Mesendoderm (in vitro differentiated cells): ENCODE measurements around the gene MUSTN1.

ENCODE experiments used
- DNase-seq: peaks from one replicate; pipeline ENCODE4 v3.0.0; 2013
- H2AK5ac ChIP-seq: 2 replicates; pipeline ENCODE4 v1.6.1; 2013; ENCODE audit warnings: low read length, inconsistent platforms
- H2BK120ac ChIP-seq: 2 replicates; pipeline ENCODE4 v1.6.1; 2013; ENCODE audit warnings: low read depth, mild to moderate bottlenecking, low read length, moderate library complexity, mixed read lengths
- H2BK15ac ChIP-seq: replicated peaks from 2 replicates; pipeline ENCODE4 v1.6.1; 2013; ENCODE audit warnings: low read depth, mild to moderate bottlenecking, moderate library complexity
- H2BK5ac ChIP-seq: 2 replicates; pipeline ENCODE4 v1.6.1; 2013; ENCODE audit warnings: low read length, inconsistent platforms
- H3K18ac ChIP-seq: 2 replicates; pipeline ENCODE4 v1.6.1; 2013; ENCODE audit warnings: mild to moderate bottlenecking, low read length, mixed read lengths
- H3K23ac ChIP-seq: one replicate; pipeline ENCODE4 v1.6.1; 2013; ENCODE audit warnings: low read length
- H3K27ac ChIP-seq: 2 replicates; pipeline ENCODE4 v1.5.1; 2013; ENCODE audit warnings: low read depth, mild to moderate bottlenecking, inconsistent platforms, low read length, moderate library complexity
- H3K27me3 ChIP-seq: 2 replicates; pipeline ENCODE4 v1.6.1; 2013; ENCODE audit warnings: low read length, control low read depth, mild to moderate bottlenecking, inconsistent platforms; ENCODE audit not compliant: insufficient read depth, poor library complexity
- H3K36me3 ChIP-seq: 2 replicates; pipeline ENCODE4 v1.6.1; 2013; ENCODE audit warnings: low read length, inconsistent platforms; ENCODE audit not compliant: control insufficient read depth, insufficient read depth
- H3K4ac ChIP-seq: one replicate; pipeline ENCODE4 v1.6.1; 2013; ENCODE audit warnings: low read depth, mild to moderate bottlenecking, low read length, moderate library complexity
- H3K4me1 ChIP-seq: 2 replicates; pipeline ENCODE4 v1.6.1; 2013; ENCODE audit warnings: low read depth, low read length, inconsistent platforms; ENCODE audit not compliant: control insufficient read depth
- H3K4me2 ChIP-seq: 2 replicates; pipeline ENCODE4 v1.6.1; 2013; ENCODE audit warnings: low read length
- H3K4me3 ChIP-seq: 2 replicates; pipeline ENCODE4 v1.5.1; 2013; ENCODE audit warnings: mild to moderate bottlenecking, low read length
- H3K56ac ChIP-seq: one replicate; pipeline ENCODE4 v1.6.1; 2013; ENCODE audit warnings: low read length
- H3K79me1 ChIP-seq: 2 replicates; pipeline ENCODE4 v1.6.1; 2013; ENCODE audit warnings: low read length, inconsistent platforms
- H3K79me2 ChIP-seq: 2 replicates; pipeline ENCODE4 v1.6.1; 2013; ENCODE audit warnings: mild to moderate bottlenecking, low read length; ENCODE audit not compliant: control insufficient read depth, insufficient read depth
- H3K9ac ChIP-seq: 2 replicates; pipeline ENCODE4 v1.6.1; 2013; ENCODE audit warnings: low read length, inconsistent platforms
- H4K5ac ChIP-seq: one replicate; pipeline ENCODE4 v1.6.1; 2013; ENCODE audit warnings: low read length
- H4K8ac ChIP-seq: one replicate; pipeline ENCODE4 v1.6.1; 2013; ENCODE audit warnings: low read depth, mild to moderate bottlenecking, control low read depth, low read length, moderate library complexity
- WGBS: extraction: QIAGEN DNeasy Blood & Tissue Kit; methylation state at CpG from one replicate; pipeline ENCODE4 v1.1.7; 2013; ENCODE audit warnings: low lambda C conversion rate, missing lambda C conversion rate; ENCODE audit not compliant: insufficient coverage; ENCODE audit errors: extremely low coverage; 5-methylcytosine and 5-hydroxymethylcytosine counted together

Gene MUSTN1

DNA sequence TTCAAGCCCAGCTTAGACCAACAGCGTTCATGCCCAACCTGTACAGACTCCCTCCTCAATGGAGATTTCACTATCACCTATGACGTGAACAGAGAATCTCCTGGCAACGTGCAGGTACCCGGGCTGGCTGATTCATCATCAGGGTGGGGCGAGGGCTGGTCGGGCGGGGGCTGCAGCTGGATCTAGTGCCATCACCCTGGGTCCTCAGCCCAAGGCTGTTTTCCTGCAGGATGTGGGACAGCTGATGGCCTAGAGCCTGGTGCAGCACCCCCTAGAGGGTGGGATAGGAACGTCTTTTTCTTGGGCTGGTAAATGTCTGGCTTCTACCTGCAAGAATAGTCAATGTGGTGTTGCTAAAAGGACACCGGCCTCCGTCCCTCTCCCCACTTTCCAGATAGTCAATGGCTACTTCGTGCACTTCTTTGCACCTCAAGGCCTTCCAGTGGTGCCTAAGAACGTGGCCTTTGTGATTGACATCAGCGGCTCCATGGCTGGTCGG, 35.8 kb downstream of the MUSTN1 start:
- Histone ChIP-seq H3K4me1 (no peaks in the 10 kb centered on the region), H4K5ac (no peak overlapping the region), H2BK5ac (no peak overlapping the region), H2BK120ac (no peak overlapping the region), H3K9ac (no peak overlapping the region), H3K56ac (no peak overlapping the region), H2BK15ac (no peak overlapping the region), H3K36me3 (no peaks in the 10 kb centered on the region), H3K18ac (no peak overlapping the region), H3K27ac (no peak overlapping the region), H3K4me2 (no peak overlapping the region), H3K4me3 (no peak overlapping the region), H3K79me2 (no peaks in the 10 kb centered on the region), H3K4ac (no peak overlapping the region), H4K8ac (no peak overlapping the region), H2AK5ac (no peak overlapping the region), H3K27me3 (no peaks in the 10 kb centered on the region), H3K79me1 (no peaks in the 10 kb centered on the region), H3K23ac (no peak overlapping the region)
- DNase-seq: peak; percentile 71
- no CpG with 5 or more reads among the region's 14 CpGs for WGBS

DNA sequence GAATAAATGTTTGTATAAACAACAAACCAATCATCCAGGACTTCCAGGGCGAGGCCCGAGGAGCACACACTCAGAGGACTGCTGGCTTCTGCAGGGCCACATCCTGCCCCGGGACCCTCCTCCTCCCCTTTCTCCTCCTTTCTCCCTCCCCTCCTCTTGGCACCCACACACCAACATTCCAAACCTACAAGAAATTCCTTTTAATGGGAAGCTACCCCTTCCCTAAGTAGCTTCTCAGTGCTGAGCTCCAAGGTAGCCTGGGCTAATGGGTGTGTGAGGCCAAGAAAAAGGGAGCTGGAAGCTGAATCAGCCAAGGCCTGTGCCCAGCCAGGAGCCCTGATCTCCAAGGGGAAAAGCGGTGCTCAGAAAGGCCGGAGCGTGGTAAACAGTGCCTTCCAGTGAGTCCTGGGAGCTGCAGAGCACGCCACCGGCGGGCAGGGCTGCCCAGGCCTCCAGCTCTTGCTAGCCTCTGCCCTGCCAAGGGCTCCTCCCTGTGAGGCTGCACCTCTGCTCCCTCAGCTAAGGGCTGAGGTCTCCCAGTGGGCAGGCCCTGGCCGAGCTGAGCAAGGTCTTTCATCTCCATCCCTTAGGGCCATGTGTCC, 36.3 kb downstream of the MUSTN1 start:
- peak; percentile 17 for DNase-seq
- no CpG with 5 or more reads among the region's 10 CpGs for WGBS
- no peak overlapping the region for H3K4me2 ChIP-seq

GRCh38 chr3:52796411-52796810, 38.4 kb downstream of the MUSTN1 start:
- no peak for DNase-seq
- no peak overlapping the region for H3K27ac ChIP-seq
- H3K79me2 ChIP-seq: no peaks in the 10 kb centered on the region
- H3K23ac ChIP-seq: no peak overlapping the region
- H2BK120ac ChIP-seq: no peak overlapping the region
- no peak overlapping the region for H3K18ac ChIP-seq
- no peak overlapping the region for H3K9ac ChIP-seq
- H2BK15ac ChIP-seq: no peak overlapping the region
- H3K79me1 ChIP-seq: no peaks in the 10 kb centered on the region
- H3K4ac ChIP-seq: no peak overlapping the region
- no peaks in the 10 kb centered on the region for H3K4me1 ChIP-seq
- H2BK5ac ChIP-seq: no peak overlapping the region
- H4K8ac ChIP-seq: no peak overlapping the region
- WGBS: no CpG with 5 or more reads among the region's 9 CpGs
- H3K56ac ChIP-seq: no peak overlapping the region
- no peaks in the 10 kb centered on the region for H3K27me3 ChIP-seq
- H4K5ac ChIP-seq: no peak overlapping the region
- H2AK5ac ChIP-seq: no peak overlapping the region
- H3K36me3 ChIP-seq: no peaks in the 10 kb centered on the region
- no peak overlapping the region for H3K4me2 ChIP-seq
- no peak overlapping the region for H3K4me3 ChIP-seq

More for the DNA sequence above, 36.3 kb downstream of the MUSTN1 start:
- Histone ChIP-seq H2AK5ac (no peak overlapping the region), H3K27me3 (no peaks in the 10 kb centered on the region), H3K4ac (no peak overlapping the region), H3K27ac (no peak overlapping the region), H2BK5ac (no peak overlapping the region), H3K79me1 (no peaks in the 10 kb centered on the region), H2BK120ac (no peak overlapping the region), H3K79me2 (no peaks in the 10 kb centered on the region), H2BK15ac (no peak overlapping the region), H4K5ac (no peak overlapping the region), H3K18ac (no peak overlapping the region), H3K4me1 (no peaks in the 10 kb centered on the region), H3K9ac (no peak overlapping the region), H3K36me3 (no peaks in the 10 kb centered on the region), H3K56ac (no peak overlapping the region), H3K23ac (no peak overlapping the region), H4K8ac (no peak overlapping the region), H3K4me3 (no peak overlapping the region)

- no peak for DNase-seq
These were observed 39.4 kb downstream of the MUSTN1 start for GRCh38 chr3:52795298-52795900.

DNA sequence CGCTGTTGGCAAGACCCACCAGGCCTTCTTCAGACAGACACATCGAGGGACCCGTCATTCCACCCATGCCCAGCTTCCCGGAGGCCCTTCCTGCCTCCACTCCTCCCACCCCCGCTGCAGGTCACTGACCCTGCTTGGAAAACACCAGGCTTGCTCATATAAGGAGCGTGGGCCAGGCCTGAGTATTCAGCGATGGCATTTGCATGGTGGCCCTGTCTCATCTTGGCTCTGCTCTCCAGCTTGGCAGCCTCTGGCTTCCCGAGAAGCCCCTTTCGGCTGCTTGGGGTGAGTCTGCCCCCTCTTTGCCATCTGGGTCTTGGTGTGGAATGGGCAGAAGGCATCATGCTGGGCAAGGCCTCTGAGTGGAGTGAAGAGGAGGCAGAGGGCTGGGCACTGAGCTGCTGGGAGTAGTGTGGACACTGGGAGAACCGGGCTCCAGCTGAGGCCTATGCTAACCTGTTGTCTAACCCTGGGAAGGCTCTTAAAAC, 40.2 kb downstream of the MUSTN1 start, which contains the start of gene ITIH3:
ITIH3 (plus strand) TSS at position 185 of the 488 bp plus-strand sequence; CDS start at position 193, 8 bp downstream.
- Histone ChIP-seq H3K79me1 (no peaks in the 10 kb centered on the region), H2BK15ac (no peak within 1 kb of the TSS), H3K27me3 (no peaks in the 10 kb centered on the region), H2BK5ac (no peak within 1 kb of the TSS), H3K4me2 (no peak within 1 kb of the TSS), H3K4ac (no peak within 1 kb of the TSS), H3K27ac (no peak within 1 kb of the TSS), H2BK120ac (no peak within 1 kb of the TSS), H3K4me3 (no peak within 1 kb of the TSS), H3K56ac (no peak within 1 kb of the TSS), H3K36me3 (no peaks in the 10 kb centered on the region), H2AK5ac (no peak within 1 kb of the TSS), H4K5ac (no peak within 1 kb of the TSS), H3K9ac (no peak within 1 kb of the TSS), H3K23ac (no peak within 1 kb of the TSS), H3K4me1 (no peaks in the 10 kb centered on the region), H4K8ac (no peak within 1 kb of the TSS), H3K79me2 (no peaks in the 10 kb centered on the region), H3K18ac (no peak within 1 kb of the TSS)
- no peak for DNase-seq
- no CpG with 5 or more reads among the region's 10 CpGs for WGBS

More at GRCh38 chr3:52795298-52795900, 39.4 kb downstream of the MUSTN1 start:
- no peak overlapping the region for H4K5ac ChIP-seq
- H2BK5ac ChIP-seq: no peak overlapping the region
- no peaks in the 10 kb centered on the region for H3K79me2 ChIP-seq
- no peaks in the 10 kb centered on the region for H3K4me1 ChIP-seq
- no CpG with 5 or more reads among the region's 9 CpGs for WGBS
- H2BK120ac ChIP-seq: no peak overlapping the region
- H3K9ac ChIP-seq: no peak overlapping the region
- H3K79me1 ChIP-seq: no peaks in the 10 kb centered on the region
- no peak overlapping the region for H3K4ac ChIP-seq
- H3K23ac ChIP-seq: no peak overlapping the region
- no peak overlapping the region for H4K8ac ChIP-seq
- H3K56ac ChIP-seq: no peak overlapping the region
- no peak overlapping the region for H3K18ac ChIP-seq
- no peak overlapping the region for H3K4me3 ChIP-seq
- H3K4me2 ChIP-seq: no peak overlapping the region
- H2AK5ac ChIP-seq: no peak overlapping the region
- no peak overlapping the region for H2BK15ac ChIP-seq
- H3K27me3 ChIP-seq: no peaks in the 10 kb centered on the region
- H3K27ac ChIP-seq: no peak overlapping the region
- H3K36me3 ChIP-seq: no peaks in the 10 kb centered on the region
